Activated T-helper 9 cell treated with anti-CD3 and anti-CD28 coated beads, Interleukin-2, amount 50 U/mL, for 16 hours (primary cell): ENCODE measurements around the gene SND1.

Experiments
- DNase-seq: peaks from one replicate; pipeline ENCODE4 v3.0.0-alpha.2; 2020; ENCODE audit warnings: low read depth

The SND1 gene

GRCh38 chr7:127996253-127997071 is 344.5 kb downstream of the SND1 start:
- no peak for DNase-seq

- DNase-seq, result no peak
Observed at GRCh38 chr7:127997226-127997922, 345.4 kb downstream of the SND1 start.

GRCh38 chr7:127998671-127999070 is 346.7 kb downstream of the SND1 start:
- DNase-seq, result no peak

GRCh38 chr7:128000048-128000447 is 348.1 kb downstream of the SND1 start:
- DNase-seq, result no peak

DNA sequence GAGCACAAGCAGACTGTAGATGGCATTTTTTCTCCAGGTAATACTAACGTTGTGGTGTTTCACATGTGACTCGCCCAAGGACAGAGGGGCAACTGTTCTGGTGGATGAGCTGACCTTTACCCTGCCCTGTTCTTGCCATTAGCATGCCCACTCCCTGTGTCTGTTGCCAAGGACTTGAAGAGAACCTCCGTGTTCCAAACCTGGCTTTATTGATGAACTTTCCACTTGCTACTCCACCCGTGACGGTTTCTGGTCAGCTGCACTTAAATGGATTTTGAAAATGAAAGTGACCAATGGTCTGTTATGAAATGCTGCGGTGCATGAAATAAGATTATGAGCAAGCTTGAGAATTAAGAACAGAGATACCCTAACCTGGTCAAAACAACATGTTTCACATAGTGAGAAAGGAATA is 348.9 kb downstream of the SND1 start:
- DNase-seq, result no peak

DNA sequence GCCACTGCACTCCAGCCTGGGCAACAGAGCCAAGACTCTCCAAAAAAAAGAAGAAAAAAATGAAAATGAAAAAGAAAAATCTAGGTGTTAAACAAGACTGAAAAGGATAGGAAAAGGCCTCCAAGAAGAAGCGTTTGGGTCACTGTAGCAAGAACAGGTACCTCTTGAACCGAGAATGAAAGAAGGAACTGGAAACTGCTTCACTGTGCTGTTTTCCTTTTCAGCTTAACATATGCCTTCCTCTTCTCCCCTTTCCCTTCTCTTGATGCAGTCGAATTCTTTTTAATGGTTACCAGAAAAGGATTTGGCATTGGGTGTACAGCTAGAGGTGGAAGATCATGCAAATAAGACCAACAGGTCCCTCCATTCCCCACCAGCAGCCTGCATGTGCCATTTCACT is 351.2 kb downstream of the SND1 start:
- no peak for DNase-seq

- DNase-seq, result no peak
Observed at GRCh38 chr7:128003787-128004186, 351.8 kb downstream of the SND1 start.

- DNase-seq, result no peak
Observed at GRCh38 chr7:128004623-128005022, 352.6 kb downstream of the SND1 start.

DNA sequence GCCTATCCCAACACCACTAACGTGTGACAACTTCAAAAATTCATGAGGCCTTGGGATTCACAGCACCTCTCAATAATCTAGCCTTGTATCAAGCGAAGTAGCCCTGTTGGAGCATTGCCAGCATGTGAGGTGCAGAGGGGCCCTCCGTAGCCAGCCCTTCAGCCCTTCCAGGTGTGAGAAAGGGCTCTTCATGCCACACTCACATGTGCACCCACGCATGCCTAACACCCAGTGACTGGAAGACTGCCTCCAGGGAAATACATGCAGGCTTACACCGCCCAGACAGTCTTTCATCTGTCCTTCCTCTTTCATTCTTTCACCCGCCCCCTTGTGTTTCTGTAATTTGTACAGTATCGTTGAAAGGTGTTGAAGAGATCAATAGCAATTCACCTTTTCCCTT is 353.1 kb downstream of the SND1 start:
- no peak for DNase-seq

GRCh38 chr7:128005759-128006159 is 353.8 kb downstream of the SND1 start:
- DNase-seq, result no peak

DNA sequence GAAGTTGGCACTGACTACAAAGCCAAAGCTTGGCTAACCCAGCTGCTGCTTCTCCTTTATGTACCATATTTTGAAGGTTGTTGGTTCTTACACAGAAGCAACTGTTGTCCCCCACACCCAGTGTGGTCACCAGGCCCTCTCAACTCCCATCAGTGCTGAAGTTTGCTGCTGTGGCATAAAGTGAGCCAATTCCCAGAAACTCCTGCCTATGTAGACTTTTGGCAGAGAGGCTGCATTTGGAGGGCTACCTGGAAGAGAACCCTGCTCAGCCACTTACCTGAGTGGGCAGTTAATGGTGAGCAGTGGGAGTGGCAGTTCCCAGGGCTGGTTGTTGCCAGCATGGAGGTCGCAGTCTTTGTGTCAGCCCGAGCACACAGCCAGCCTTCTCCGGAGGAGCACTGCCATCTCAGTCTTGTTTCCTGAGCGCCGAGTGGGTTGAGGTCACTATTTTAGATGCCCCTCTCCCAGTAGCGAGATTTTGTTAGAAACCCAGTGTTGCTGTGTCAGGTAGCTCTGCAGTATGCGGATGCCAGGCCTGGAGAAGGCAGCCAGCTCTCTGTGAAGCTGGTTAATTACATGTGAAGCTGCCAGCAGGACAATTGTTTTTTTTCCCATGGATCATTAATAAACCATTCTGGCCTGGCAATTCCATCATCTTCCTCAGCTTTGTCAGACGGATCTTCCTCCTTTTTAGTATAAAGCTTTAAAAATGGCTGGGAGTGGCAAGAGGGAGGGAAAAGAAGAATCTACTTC is 354.7 kb downstream of the SND1 start:
- DNase-seq, result no peak

DNA sequence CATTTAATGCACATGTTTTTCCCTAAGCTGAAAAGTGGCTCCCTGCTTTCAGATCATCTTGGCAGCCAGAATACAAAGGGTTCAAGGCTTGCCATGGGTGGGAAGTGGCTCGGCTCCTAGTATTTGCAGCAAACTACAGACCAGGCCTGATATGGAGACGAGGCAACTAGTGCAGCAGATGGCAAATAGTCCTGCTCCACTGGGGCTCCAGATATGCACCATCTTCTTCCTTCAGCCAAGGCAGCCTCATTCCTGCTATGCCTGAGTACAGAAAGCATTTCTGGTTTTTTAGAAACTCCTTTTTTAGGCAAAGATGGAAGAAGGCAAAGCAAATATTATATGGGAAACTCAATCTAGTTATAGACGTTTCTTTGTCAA is 355.3 kb downstream of the SND1 start:
- DNase-seq, result no peak

- no peak for DNase-seq
Observed at GRCh38 chr7:128008141-128008540, 356.1 kb downstream of the SND1 start.

DNA sequence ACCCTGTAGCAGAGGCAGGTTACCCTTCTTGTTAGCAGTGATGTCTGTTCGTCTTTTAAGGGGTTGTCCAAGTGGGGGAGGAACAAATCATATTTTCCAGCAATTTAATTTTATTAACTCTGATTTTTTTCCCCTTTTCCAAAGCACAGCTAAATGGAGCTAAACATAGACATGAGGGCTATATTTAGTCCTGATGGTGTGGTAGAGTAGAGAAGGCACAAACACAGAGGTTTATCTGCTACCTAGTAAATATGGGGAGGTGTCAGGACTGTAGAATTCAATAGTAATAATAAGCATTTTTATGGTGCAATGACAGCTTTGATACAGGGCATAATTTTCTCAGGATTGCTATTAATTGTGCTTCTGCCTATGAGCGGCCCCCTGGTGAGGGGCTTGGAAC is 356.8 kb downstream of the SND1 start:
- DNase-seq, result no peak

- DNase-seq, result no peak
Observed at GRCh38 chr7:128010391-128011127, 358.6 kb downstream of the SND1 start.

- DNase-seq, result no peak
Observed at GRCh38 chr7:128011131-128011661, 359.2 kb downstream of the SND1 start.

DNA sequence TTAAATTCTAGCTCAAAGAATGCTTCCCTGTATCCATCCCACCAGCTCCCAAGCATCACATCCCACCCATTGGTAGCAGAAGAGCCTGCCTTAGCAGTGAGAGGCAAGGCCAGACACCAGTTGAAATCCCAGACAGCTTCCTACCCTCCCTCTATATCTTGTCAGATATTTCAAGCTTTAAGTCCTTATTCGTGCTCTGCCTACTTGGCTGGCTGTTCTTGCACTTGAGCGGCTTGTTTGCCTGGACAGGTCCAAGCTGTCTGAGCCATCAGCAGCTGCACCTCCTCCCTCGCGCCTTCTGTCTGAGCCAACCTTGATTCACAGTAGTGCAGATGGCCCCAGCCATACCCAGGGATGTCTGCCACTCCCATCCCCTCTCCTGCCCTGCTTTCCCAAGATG is 362.8 kb downstream of the SND1 start:
- no peak for DNase-seq

- no peak for DNase-seq
Observed at GRCh38 chr7:128017460-128017859, 365.5 kb downstream of the SND1 start.

DNA sequence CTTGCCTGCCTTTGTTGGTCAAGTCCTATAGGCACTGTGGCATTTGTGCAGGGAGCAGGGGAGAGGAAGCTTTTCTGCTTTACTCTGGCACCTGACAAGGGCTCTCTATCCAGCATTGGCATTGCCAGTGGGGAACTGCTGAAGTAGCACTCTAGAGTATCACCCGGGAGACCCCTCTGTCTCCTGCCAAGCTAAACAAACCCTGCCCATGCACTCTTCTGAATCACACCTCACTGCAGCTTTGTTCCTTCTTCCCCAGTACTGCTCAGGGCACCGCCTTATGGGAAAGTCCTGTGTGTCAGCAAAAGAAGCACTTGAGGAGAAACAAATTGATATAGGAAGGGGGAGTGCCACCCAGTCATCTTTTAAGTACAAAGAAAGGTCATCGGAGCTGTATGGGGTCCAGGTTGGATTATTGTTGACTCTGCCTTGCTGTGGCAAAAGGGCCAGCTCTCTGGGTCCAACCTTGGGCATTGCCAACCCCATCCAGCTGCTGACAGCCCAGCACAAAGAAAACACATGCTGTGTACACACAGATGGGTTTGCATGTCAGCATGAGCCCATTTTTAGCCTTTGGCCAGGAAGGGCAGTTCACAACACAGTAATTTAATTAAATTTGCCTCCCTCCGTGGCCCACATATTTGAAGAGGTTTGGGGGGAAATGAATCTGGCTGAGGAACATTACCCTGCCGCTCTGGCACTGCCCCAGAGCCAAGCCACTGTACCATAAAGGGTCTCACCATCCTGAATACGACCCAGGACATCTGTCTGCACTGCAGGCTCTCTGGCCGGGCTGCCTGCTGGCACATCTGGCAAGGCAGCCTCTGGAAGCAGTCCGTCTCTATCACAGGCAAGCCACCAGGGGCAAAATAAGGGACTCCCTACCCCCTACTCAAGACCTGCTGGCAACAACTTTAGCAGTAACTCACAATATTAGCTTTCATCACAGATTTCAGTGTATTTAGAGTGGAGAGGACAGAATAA is 366.2 kb downstream of the SND1 start:
- no peak for DNase-seq

GRCh38 chr7:128019288-128019687 is 367.3 kb downstream of the SND1 start:
- DNase-seq, result no peak

DNA sequence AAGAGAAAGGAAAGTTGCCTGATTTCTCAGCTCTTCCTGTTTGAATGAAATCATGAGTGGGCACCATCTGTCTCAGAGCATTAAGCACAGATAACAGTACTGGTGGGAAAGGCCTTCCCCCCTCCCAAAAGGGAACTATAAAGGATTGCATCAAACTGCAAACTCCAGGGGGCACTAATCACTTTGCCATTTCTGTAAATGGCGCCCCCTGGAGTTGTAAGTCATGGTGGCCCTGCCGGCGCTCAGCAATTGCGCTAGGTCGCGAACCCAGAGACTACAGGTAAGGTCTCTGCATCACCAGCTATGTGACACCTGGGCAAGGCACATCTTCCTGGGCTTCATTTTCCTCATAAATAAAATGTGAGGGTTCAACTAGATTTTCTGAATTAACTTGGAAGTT is 368.2 kb downstream of the SND1 start:
- DNase-seq, result no peak
